Measurements from ENCODE around the gene LDHD.

Gene LDHD

DNA sequence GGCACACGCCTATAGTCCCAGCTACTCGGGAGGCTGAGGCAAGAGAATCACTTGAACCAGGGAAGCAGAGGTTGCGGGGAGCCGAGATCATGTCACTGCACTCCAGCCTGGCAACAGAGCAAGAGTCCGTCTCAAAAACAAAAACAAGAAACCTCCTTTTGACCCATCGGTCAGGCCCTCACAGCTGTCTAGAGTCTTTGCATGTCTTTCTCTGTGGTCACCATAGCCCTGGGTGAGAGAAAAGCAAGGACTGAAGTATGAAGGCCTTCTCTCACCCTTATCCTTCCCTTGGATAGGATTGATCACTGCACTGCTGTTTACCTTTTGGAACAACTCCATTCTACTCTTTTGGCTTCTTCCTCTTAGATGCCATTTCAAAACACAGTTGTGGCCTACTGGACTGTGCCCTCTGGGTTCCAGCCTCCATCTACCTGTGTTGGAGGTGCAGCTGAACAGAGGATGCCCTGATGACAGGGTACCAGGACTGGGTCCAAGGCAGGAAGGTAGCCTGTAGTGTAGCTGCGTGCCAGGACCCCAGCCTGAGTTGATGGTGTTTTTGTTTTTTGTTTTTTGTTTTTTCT is 37.1 kb downstream of the LDHD start:
- no peak for DNase-seq (ENCODE audit: low read depth)

DNA sequence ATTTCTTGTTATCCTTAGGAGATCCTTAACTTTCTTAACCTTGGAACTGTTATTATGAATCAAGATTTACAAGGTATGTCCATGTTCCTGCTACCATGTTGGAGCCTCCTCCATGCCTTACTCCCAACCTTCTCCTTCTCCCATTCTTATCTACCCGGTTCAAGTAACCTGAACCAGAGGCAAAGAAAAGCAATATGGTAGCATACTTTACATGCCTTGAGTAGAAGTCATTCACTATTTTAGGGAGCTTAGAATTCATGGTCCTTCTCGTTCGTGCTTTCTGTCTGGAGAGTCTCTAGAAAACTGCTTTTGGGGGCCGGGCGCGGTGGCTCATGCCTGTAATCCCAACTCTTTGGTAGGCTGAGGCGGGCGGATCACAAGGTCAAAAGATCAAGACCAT is 37.7 kb downstream of the LDHD start:
- DNase-seq (ENCODE audit: low read depth), result no peak

DNA sequence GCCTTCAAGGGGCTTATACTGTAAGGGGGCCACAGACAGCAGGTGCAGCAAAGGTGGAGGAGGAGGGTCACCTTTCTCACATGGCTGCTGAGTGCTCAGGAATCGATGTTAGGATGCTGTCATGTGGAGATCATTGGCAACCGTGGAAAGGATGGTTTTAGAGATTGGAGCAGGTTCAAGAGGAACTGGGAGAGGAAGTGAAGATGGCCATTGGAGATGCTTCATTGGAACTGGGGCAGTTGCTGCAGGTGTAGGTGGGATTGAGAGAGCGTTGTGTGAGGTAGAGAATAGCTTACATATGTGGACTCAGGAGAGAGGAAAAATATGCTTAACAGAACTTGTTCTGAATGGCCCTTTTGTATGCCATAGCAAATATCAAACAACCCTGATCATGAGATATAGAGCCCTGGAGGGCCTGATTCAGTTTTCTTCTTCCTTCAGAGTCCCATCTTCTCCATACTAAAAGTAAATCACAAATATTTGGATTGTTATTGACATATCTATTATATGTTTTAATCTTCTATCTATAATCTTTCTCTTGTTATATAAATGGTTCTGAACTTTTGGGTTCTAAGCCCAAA is 40.8 kb downstream of the LDHD start:
- no peak for DNase-seq (ENCODE audit: low read depth)

DNA sequence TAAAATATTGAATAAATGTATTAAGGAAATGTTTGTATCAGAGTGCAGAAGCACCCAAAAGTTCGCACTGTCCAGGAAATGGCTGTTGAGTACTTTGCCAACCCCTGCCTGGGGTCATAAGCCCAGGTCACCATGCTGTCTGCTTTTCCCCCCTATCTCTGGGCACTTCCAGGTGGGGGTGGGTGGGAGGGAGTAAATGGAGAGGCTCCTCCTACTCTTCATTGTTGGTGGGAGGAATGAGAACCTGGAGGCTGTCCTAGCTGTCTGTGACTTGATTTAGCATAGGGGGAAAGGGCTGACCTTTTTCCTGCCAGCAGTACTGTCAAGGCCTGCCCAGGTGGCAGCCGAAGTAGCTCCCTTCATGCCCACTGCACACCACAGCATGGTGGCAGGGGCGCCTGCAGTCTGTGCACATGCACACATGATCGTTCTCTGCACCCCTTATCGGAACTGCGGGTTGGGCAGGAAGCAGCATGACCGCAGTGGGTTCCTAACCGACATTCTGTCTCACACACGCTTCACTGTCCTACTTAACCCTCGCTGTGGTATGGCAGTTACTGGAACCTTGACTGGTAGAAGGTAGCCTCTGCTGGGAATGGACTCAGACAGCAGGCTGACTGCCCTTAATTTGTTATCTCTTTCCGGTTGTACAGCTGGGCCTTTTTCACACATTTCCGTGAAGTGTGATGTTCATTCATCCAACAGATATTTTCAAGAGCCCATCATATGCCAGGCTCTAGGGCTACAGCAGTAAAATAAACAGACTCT is 41.5 kb downstream of the LDHD start:
- peak; percentile 83 for DNase-seq (ENCODE audit: low read depth)

DNA sequence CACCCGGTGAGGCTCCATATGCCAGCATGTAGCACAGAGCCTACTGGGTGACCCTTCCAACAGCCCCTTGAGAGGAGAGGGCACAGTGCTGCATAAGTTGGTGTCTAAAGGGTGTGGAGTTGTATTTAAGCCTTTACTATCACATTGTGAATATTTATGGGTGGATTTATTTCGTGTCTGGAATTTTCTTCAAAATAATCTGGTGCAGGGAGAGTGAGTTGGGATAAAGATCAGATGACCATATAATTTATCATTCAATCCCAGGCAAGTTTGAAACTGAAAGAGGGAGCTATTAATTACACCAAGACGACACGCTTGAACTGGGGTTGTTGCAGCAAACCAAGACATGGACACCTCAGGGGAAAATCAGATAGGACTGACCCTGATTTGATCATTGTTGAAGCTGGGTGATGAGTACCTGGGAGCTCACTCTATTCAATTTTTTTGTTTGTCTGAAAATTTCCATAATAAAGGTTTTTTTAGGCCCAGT is 42.2 kb downstream of the LDHD start:
- no peak for DNase-seq (ENCODE audit: low read depth)

DNA sequence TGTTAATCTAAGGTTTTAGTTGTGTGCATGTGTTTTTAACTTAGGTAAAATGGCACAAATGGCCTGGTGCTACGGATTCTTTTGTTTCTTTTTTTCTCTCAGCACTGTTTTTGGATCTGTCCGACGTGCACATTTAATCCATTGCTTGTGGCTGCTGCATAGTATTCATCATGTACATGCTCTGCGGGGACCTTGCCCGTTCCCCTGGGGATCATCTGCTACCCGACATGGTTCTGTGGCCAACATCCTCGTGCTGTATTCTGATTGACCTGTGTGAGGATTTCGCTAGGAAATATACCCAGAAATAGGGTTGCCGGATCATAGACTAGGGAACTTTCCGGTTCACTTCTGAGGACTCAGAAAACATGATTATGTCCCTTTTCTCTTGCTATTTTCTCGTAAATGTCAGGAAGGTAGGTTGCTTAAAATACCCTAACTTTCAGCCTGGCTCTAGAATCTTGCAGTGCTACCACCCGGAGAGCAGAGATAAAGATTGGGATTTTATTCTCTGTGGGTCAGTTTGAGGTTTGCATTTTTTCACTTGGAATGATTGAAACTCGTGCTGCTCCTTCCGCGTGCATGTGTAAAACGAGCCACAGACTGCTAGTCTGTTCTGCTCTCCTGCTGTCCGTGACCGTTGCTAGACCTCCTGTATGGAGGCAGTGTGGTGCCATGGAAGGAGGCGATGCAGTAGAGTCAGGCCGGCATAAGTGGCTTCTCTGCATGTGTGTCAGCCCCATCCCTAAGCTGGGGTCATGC is 42.9 kb downstream of the LDHD start:
- DNase-seq (ENCODE audit: low read depth), result no peak

DNA sequence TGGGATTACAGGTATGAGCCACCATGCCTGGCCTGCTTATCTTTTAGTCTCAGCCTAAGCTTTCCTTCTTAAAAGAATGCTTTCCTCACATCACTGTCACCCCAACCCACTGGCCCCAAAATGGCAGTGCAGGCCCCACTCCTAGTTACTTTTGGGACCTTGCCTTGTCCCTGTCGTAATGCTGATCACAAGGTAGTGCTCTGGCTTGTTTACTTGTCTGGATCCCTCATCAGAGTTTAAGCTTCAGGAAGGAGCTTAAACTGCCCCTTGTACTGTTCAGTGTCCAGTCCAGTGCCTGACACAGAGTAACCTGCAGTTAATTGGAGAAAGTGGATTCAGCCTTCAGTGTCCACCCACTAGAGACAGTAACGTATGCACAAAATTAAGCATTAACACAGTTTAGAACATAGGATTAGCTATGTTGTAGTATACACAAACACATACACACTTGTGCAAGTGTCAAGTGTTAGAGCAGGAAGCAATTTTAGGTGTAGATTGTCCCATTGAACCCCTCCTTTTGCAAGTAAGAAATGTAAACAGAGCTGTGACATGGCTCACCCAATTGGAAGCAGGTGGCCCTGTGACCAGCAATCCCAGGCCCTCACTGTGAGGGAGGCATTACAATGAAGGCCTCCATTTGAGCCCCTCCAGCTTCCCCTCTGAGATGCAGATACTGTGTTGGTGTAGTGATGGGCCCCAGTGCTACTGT is 44.2 kb downstream of the LDHD start:
- DNase-seq (ENCODE audit: low read depth), result no peak

DNA sequence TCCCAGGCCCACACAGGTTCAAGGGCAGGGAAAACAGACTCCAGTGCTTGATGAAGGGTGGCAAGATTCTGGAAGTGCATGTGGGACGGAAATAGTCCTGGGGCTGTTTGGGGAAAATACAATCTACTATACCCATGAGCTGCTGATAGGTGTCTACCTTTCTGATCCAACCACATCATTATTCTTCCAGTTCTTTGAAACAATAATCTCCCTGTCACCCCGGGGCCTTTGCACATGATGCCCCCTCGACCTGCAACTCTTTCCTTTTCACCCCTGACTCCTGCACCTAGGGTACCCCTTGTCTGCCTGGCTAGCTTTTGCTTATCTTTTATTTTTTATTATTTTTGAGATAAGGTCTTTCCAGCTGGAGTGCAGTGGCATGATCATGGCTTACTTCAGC is 45.0 kb downstream of the LDHD start:
- no peak for DNase-seq (ENCODE audit: low read depth)

DNA sequence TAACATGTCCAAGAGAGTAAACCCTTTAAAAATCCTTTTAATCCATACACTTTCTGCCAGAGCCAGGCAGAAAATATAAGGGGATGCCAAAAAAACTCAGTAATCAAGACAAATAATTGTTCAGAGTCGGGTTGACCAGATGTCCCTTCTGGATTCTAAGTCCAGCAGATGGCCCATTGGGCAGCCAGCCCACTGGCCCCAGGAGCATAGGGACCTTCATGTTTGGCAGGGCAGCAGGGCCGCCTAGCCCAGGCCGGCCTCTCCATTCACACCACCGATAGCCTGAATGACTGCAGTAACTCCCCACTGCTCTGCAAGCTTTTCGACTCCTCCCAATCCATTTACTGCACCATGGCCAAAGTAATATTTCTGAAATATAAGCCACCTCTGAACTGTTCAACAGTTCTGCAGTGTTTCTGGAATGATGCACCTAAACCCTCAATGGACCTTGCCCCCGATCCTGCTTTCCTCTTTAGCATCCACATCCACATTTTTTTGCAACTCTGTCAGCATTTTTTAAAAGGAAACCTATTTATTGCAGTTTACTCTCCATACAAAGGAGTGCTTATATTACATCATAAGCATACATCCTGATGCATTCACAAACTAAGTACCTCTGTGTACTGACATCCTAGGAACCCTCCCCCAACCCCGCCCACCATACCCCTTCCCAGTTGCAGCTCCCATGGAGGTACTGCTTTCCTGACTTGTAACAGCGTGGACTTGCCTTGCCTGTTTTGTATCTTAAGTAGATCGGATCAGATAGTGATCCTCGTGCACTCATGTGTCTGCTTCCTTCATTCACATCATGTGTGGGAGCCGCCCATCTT is 46.4 kb downstream of the LDHD start:
- DNase-seq (ENCODE audit: low read depth), result no peak

DNA sequence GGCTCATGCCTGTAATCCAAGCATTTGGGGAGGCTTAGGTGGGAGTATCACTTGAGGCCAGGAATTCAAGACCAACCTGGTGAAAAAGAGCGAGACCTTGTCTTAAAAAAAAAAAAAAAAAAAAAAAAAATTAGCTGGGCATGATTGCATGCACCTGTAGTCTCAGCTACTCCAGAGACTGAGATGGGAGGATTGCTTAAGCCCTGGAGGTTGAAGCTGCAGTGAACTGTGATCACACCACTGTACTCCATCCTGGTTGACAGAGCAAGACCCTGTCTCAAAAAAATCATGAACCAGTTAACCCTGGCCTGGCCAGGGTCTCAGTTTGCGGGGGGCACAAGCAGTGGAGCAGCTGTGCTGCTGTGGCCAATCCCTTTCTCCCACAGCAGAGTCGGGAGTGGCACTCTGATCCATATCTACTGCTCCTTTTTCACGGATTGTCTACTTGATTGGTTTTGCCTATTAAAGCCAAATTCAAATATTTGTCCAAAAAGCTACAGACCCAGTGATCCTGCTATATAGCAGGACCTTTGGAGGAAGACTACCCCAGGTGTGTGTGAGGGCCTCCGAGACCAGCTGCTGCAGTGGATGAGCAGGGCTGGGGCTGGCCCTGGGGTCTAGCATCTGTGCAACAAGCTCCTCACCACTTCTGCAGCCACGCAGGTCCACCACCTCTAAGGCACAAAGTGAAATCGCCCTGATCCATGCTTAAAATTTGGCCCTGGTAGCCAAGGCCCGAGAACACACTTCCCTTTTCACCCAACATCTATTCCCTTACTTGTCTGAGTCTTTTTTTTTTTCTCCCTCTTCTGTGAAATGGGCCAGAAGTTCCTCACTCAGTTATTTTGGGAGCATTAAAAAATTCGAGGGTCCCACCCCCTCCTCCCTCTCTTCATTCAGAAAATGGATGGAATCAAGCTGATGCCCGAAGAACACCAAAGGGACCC is 48.2 kb downstream of the LDHD start:
- no peak for DNase-seq (ENCODE audit: low read depth)

DNA sequence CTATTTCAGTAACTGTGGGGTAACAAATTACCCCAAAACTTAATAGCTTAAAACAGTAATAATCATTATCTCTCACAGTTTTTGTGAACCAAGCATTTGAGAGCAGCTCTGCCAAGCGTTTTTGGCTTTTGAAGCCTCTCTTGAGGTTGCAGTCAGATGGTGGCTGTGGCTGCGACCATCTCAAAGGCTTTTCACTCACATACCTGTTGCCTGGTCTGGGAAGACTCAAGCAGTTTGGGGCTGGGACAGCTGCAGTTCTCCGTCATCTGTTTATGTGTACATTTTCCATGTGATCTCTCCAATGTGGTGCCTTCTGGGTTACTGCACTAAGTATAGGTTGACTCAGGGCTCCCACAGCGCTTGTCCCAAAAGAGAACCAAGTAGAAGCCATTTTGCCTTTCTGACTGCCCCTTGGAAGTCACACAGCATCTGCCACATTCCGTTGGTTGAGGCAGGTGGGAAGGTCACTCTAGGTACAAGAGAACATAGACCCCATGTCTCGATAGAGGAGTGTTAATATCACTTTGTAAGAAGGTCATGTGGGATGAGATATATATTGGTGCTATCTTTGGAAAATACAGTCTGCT is 49.6 kb downstream of the LDHD start:
- DNase-seq (ENCODE audit: low read depth), result no peak

DNA sequence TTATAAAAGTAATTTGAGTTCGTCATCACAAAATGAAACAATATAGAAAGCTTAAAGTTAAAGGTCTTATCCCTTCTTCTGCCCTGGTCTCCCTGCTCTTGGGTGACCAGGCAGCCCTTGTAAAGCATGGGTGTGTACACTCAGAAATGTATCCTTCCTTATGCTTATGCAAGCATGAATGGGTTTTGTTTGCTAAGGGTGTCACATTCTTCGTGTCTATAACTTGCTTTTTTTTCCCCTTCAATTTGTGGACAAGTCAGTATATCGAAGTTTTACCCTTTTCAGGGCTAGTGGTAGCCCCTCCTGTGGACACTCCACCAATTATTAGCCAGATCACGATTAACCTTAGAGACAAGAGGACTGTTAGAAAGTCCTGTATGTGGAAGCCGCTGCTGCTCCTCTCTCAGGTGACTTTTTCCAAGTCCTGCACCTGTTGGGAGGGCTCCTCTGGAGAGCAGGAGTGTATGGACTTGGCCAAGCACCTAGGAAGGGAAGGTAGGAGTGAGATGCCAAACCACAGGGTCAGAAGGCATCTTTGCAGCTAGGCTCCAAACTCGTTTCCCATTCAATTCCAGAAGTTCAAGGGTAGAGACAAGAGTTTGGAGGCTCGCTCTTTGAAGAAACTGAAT is 50.9 kb downstream of the LDHD start:
- DNase-seq (ENCODE audit: low read depth), result no peak

DNA sequence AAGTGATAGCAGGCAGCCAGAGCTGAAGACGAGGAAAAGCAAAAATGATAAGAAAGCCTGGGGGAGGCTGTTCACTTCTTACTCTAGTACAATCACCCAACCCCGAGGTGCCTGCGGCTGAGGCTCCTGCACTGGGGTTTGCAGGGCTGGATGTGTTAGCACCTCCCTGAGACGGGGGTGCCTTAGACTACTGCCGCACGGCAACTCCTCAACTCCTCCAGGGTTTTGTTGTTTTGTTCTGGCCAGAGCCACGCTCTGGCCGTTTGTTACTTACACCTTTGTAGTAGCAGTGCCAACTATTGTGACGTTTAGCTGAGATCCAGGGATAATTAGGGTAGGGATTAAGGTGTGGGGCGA is 51.5 kb downstream of the LDHD start:
- no peak for DNase-seq (ENCODE audit: low read depth)

DNA sequence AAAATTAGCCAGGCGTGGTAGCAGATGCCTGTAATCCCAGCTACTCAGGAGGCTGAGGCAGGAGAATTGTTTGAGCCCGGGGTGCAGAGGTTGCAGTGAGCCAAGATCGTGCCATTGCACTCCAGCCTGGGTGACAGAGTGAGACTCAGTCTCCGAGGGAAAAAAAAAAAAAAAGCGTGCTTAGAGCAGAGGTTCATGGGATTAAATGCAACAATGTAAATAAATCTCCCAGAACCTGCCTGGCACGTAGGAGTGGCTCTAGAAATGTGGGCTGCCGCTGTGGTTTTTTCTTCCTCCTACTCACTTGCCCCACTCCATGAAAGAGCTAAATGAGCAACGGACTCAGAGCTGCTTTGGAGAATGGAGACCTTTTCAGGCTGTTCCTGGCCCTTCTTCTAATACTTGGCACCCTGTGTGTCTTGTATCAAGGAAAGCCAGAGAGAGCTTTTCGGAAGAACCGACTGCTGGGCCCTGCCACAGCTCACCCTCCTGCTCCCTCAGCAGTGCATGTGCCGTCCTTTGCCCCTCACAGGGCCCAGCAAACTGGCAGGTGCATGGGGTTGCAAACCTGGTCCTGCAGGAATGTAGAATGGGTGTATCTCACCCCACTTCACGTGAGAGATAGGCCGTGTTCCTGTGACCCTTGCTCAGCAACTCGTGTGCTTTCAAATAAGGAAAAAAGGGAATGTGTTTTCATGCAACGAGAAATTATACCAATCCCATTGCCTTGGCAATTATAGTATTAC is 52.0 kb downstream of the LDHD start:
- DNase-seq (ENCODE audit: low read depth), result no peak

DNA sequence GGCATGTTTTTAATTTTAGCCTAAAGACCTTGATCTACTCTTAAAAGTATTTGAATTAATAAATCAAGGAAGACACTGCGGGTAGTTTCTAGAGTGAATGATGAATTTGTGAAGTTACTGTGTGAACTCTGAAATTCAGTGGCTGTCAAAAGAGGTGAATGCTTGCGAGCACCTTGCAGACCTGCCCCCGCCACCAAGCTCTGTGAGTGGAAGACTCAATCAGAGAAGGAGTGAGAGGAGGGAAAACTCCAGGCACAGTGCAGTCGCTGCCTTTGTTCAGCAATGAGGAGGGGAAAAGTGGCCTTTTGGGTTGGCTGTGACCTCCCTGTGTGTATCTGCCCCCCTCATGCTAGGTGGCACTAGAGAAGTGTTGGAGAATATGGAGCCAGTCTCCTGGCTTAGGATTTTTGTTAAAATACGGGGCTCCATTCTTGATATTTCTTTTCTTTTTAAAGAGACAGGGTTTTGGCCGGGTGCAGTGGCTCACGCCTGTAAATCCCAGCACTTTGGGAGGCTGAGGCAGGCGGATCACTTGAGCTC is 53.0 kb downstream of the LDHD start:
- no peak for DNase-seq (ENCODE audit: low read depth)

DNA sequence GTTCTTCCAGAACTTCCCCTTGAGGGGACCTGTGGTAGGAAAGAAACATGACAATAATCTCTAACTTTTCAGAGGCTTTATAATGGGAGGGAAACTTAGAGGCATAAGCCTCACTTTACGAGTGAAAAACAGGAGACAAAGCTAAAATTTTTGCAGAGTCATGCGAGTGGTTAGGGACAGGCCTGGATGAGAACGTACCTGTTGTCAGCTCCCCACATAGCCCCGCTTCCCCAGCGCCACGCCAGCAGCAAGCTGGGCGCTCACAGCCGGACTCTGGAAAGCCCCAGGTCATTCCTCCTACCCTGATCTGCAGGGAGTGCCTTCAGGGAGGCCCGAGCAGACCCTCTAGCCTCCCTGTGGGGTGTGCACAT is 53.6 kb downstream of the LDHD start:
- DNase-seq (ENCODE audit: low read depth), result no peak

DNA sequence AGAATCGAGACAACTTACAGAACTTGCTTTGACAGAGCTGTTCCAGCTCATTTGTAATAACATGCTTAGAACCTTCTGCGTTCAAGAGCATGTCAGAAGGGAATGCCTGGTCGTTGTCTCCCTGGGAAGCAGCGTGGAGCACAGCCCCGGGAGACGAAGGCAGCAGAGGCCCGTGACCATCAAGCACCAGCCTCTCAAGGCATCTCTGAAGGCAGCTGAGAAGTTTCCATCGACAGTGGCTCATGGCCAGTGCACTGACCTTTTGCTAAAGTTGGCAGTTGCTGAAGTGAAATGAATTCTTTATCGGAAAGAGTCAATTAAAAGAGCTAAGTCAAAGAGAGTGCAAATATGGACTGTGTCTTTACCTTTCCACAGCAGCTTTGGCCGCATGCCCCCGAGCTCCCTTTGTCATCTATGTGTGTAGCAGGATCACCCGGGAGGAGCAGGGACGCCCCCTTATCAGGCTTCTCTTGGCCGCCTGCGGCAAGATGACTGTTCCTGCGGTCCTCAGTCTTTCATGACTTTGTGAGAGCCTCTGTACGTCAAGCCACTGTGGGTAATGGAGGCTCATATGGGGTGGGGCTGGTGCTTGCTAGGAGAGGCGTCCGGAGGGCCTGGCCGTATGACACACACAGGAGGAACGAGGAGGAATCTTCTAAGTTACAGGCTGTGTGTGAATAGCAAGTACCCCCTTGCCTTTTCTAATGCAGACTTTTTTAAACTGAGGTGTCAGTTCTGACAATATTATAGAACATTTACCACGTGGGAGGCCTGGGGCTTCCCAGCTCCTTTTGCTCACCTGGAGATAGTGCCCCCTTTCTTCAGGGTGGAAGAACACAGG is 54.2 kb downstream of the LDHD start:
- DNase-seq (ENCODE audit: low read depth), result no peak
